Mammary epithelial cell (primary cell): ENCODE measurements around the gene DTWD2.

Source experiments
- EZH2 ChIP-seq: IDR thresholded peaks from 2 replicates; pipeline ENCODE4 v1.6.1; 2012; ENCODE audit warnings: low read length, inconsistent platforms, borderline replicate concordance
- TF ChIP-seq, protein P1 (sequence below), 2 donors: IDR thresholded peaks in 1 of 2; conservative IDR thresholded peaks in 1 of 2; 2 replicates each; pipeline ENCODE4 v1.5.1; 2011 to 2012; ENCODE audit warnings: inconsistent platforms in 2 of 2, low read length in 2 of 2, mild to moderate bottlenecking in 2 of 2, control low read depth in 1 of 2, low read depth in 1 of 2; ENCODE audit not compliant: insufficient read depth in 1 of 2; ENCODE audit errors: extremely low read depth in 1 of 2

- TF ChIP-seq, protein P1, sequence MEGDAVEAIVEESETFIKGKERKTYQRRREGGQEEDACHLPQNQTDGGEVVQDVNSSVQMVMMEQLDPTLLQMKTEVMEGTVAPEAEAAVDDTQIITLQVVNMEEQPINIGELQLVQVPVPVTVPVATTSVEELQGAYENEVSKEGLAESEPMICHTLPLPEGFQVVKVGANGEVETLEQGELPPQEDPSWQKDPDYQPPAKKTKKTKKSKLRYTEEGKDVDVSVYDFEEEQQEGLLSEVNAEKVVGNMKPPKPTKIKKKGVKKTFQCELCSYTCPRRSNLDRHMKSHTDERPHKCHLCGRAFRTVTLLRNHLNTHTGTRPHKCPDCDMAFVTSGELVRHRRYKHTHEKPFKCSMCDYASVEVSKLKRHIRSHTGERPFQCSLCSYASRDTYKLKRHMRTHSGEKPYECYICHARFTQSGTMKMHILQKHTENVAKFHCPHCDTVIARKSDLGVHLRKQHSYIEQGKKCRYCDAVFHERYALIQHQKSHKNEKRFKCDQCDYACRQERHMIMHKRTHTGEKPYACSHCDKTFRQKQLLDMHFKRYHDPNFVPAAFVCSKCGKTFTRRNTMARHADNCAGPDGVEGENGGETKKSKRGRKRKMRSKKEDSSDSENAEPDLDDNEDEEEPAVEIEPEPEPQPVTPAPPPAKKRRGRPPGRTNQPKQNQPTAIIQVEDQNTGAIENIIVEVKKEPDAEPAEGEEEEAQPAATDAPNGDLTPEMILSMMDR (conservative IDR thresholded peaks at IDR 0.05 in 1 of 2, IDR thresholded peaks at IDR 0.05 in 1 of 2; ENCODE audit: extremely low read depth in 1 of 2, insufficient read depth in 1 of 2, low read depth in 1 of 2, low read length in 2 of 2) = no peak
- no peak for TF ChIP-seq EZH2
Measured at GRCh38 chr5:119010206-119010605, 21.9 kb upstream of the DTWD2 start.
